Heart left ventricle (tissue), 16 donors: Measurements from ENCODE around the gene OR2A2. TPM values are rescaled to one million over a fixed set of nuclear protein-coding genes. Genes with fewer than 3 reads are reported as not detected.

Experiments
- ATAC-seq, 4 donors: fragments of 200-7000 bp; cut with Tn5 transposase; one replicate each; pipeline ENCODE4 v1.9.1; 2020 to 2022; ENCODE audit warnings: moderate library complexity in 4 of 4, mild to moderate bottlenecking in 3 of 4, moderate number of reproducible peaks in 1 of 4
- DNase-seq, 5 donors: peaks; one replicate each; pipeline ENCODE4 v3.0.0-alpha.2; 2020
- H3K27ac ChIP-seq, 12 donors: fragments of 200-600 bp; sonication (generic) in 4 of 12; one replicate each; pipeline versions ENCODE4 v1.5.0 to v1.8.0; 2016 to 2022; ENCODE audit warnings: mild to moderate bottlenecking in 2 of 12
- H3K27me3 ChIP-seq, 9 donors: fragments of 200-600 bp; sonication (generic) in 2 of 9; one replicate each; pipeline versions ENCODE4 v1.5.1 to v1.8.0; 2016 to 2022; ENCODE audit warnings: mild to moderate bottlenecking in 3 of 9
- H3K36me3 ChIP-seq, 9 donors: fragments of 200-600 bp; sonication (generic) in 2 of 9; one replicate each; pipeline versions ENCODE4 v1.5.0 to v1.8.0; 2018 to 2022; ENCODE audit warnings: mild to moderate bottlenecking in 2 of 9
- H3K4me1 ChIP-seq, 12 donors: fragments of 200-600 bp; sonication (generic) in 4 of 12; one replicate each; pipeline versions ENCODE4 v1.5.0 to v1.8.0; 2016 to 2022; ENCODE audit warnings: mild to moderate bottlenecking in 3 of 12
- H3K4me3 ChIP-seq, 12 donors: fragments of 200-600 bp; sonication (generic) in 4 of 12; one replicate each; pipeline versions ENCODE4 v1.5.0 to v1.8.0; 2017 to 2022; ENCODE audit warnings: mild to moderate bottlenecking in 9 of 12, moderate library complexity in 4 of 12
- H3K9me3 ChIP-seq, 12 donors: fragments of 200-600 bp; sonication (generic) in 4 of 12; one replicate each; pipeline versions ENCODE4 v1.5.0 to v1.8.0; 2016 to 2022; ENCODE audit warnings: mild to moderate bottlenecking in 1 of 12
- CTCF ChIP-seq, 12 donors: fragments of 200-600 bp; sonication (generic) in 4 of 12; IDR thresholded peaks; one replicate each; pipeline versions ENCODE4 v1.5.0 to v1.8.0; 2018 to 2022; ENCODE audit warnings: antibody characterized with exemption in 12 of 12, mild to moderate bottlenecking in 5 of 12
- POLR2A ChIP-seq, 2 donors: fragments of 450-650 bp; IDR thresholded peaks; one replicate each; pipeline ENCODE4 v1.6.1; 2017; ENCODE audit warnings: antibody characterized with exemption in 2 of 2, mild to moderate bottlenecking in 2 of 2, moderate library complexity in 2 of 2
- whole genome bisulfite sequencing, 4 donors: extraction: QIAGEN DNeasy Blood & Tissue Kit in 2 of 4; methylation state at CpG; one replicate each; pipeline versions ENCODE4 v1.1.5 to v1.1.7; 2013 to 2018; 5-methylcytosine and 5-hydroxymethylcytosine counted together
- intact Hi-C, 10 donors: fragments of 100-400 bp; cut with DNase I; formaldehyde crosslinking; loops; one replicate each; pipeline versions ENCODE4 v1.11.1 to v1.14.2; 2022
- polyA plus RNA-seq, 2 donors: library from polyadenylated mRNA; stranded (reverse); fragments of 200-250 nt; gene quantifications; one replicate each; pipeline ENCODE4 v1.2.3, GENCODE V29; 2013
- total RNA-seq, 9 donors: library from RNA; depleted of rRNA in 2 of 9; stranded (reverse); fragments of >200 nt in 2 of 9; fragmentation: NEBNext Ultra II Directional in 3 of 9; extraction: Animal tissue kit (Norgen Biotek cat#: 25700) in 3 of 9; gene quantifications; one replicate each; pipeline versions ENCODE4 v1.1.0 to v1.2.4, GENCODE V29; 2016 to 2023
- donor health status: ischemic (EF 13 %, LVEDD 7.1; RV severe dilation, severe dysfunction).
- donor health status: healthy with polysubstance abuse.
- donor health status: DM: no; HTN: yes; CAD: no.
- donor health status: DM: no; HTN: no; CAD: no.
- donor health status: ischemic (EF 25% LVEDD 6.9; RV normal size, moderate dysfunction).
- donor health status: ischemic (EF 25% LVEDD 5.7; RV mildly dilated, moderate dysfunction).
- donor health status: healthy.
- donor health status: DM: yes; HTN: yes; CAD: no.
- donor health status: ischemic (EF 35%, LVEDD 5.7; RV mildly dilated, moderate dysfunction).
- donor health status: nonischemic (EF 11% LVEDD 7.7; RV severe dilation, severe dysfunction).
- donor health status: DM: yes; HTN: yes; CAD: no.
- donor health status: PGD.
- donor health status: ischemic (EF 29% LVEDD 5.4; RV normal size, mild dysfunction).
- donor health status: nonischemic (EF 23%, LVEDD 6.1; RV moderate dilation, normal function).

OR2A2 gene
- total and polyA plus RNA-seq, 11 donors = not detected

- DNase-seq = no peak
- Histone ChIP-seq H3K27me3 (no peaks in the 10 kb centered on the region), H3K9me3 (no peaks in the 10 kb centered on the region), H3K36me3 (no peaks in the 10 kb centered on the region), H3K4me3 (no peak overlapping the region), H3K27ac (no peak overlapping the region), H3K4me1 (no peaks in the 10 kb centered on the region)
- TF ChIP-seq POLR2A (IDR thresholded peaks at IDR 0.05) (no peak), CTCF (IDR thresholded peaks at IDR 0.05) (no peak)
- intact Hi-C loops = no loop called here
- WGBS, 4 donors = 86 to 90% (median 89%) methylated on average over 8 of the region's 8 CpGs
- no peak for ATAC-seq
Observed at GRCh38 chr7:144074374-144074773, 35.0 kb upstream of the OR2A2 start.

- TF ChIP-seq POLR2A (IDR thresholded peaks at IDR 0.05) (no peak), CTCF (IDR thresholded peaks at IDR 0.05) (no peak)
- peaks cover 0 to 8% (median 3%) of the 10 kb centered on the region in 12 donors for H3K9me3 ChIP-seq
- H3K27me3 ChIP-seq = no peaks in the 10 kb centered on the region
- H3K4me1 ChIP-seq = no peaks in the 10 kb centered on the region
- no peak within 1 kb of the TSS for H3K27ac ChIP-seq
- intact Hi-C loops = no loop called here
- ATAC-seq = no peak
- H3K36me3 ChIP-seq = no peaks in the 10 kb centered on the region
- WGBS, 4 donors = 81 to 89% (median 86%) methylated on average over 2 of the region's 2 CpGs
- H3K4me3 ChIP-seq = no peak within 1 kb of the TSS
- no peak for DNase-seq
Observed at GRCh38 chr7:144085978-144086377, 23.4 kb upstream of the OR2A2 start, which contains the start of gene OR2A12. OR2A12 (plus strand) TSS chr7:144086278; CDS start chr7:144095108, 8,830 bp downstream.

GRCh38 chr7:144086730-144087129 lies 22.7 kb upstream of the OR2A2 start:
- ATAC-seq (no peak), DNase-seq (no peak)
- H3K27me3 ChIP-seq = no peaks in the 10 kb centered on the region
- H3K9me3 ChIP-seq = peaks cover 0 to 10% (median 4%) of the 10 kb centered on the region in 12 donors
- H3K4me3 ChIP-seq = no peak overlapping the region
- WGBS, 4 donors = 62 to 71% (median 69%) methylated on average over 4 of the region's 4 CpGs
- no peaks in the 10 kb centered on the region for H3K4me1 ChIP-seq
- TF ChIP-seq CTCF (IDR thresholded peaks at IDR 0.05) (no peak), POLR2A (IDR thresholded peaks at IDR 0.05) (no peak)
- no peak overlapping the region for H3K27ac ChIP-seq
- intact Hi-C loops = no loop called here
- no peaks in the 10 kb centered on the region for H3K36me3 ChIP-seq

GRCh38 chr7:144087230-144087629 lies 22.2 kb upstream of the OR2A2 start:
- Histone ChIP-seq H3K9me3 (peaks cover 0 to 10% (median 4%) of the 10 kb centered on the region in 12 donors), H3K4me1 (no peaks in the 10 kb centered on the region), H3K27me3 (no peaks in the 10 kb centered on the region), H3K36me3 (no peaks in the 10 kb centered on the region), H3K27ac (no peak overlapping the region), H3K4me3 (no peak overlapping the region)
- 80 to 90% (median 84%) methylated on average over 1 of the region's 1 CpG for WGBS, 4 donors
- intact Hi-C loops = no loop called here
- no peak for TF ChIP-seq CTCF (IDR thresholded peaks at IDR 0.05)
- TF ChIP-seq POLR2A (IDR thresholded peaks at IDR 0.05) = no peak
- ATAC-seq = no peak
- no peak for DNase-seq
